ENCODE measurements around the gene PDZD7.

Gene PDZD7

GRCh38 chr10:101021692-101022251 lies 9.2 kb downstream of the PDZD7 start:
- DNase-seq (ENCODE audit: low spot score): no peak
- TF ChIP-seq CTCF (IDR thresholded peaks at IDR 0.05; ENCODE audit: extremely low read depth, missing control alignments): no peak

- TF ChIP-seq CTCF (IDR thresholded peaks at IDR 0.05; ENCODE audit: extremely low read depth, missing control alignments): no peak
- no peak for DNase-seq (ENCODE audit: low spot score)
Observed at GRCh38 chr10:101021239-101021638, 9.7 kb downstream of the PDZD7 start.

GRCh38 chr10:101020427-101021075 lies 10.4 kb downstream of the PDZD7 start:
- DNase-seq (ENCODE audit: low spot score): no peak
- TF ChIP-seq CTCF (IDR thresholded peaks at IDR 0.05; ENCODE audit: extremely low read depth, missing control alignments): no peak

GRCh38 chr10:101019440-101019703 lies 11.6 kb downstream of the PDZD7 start:
- no peak for TF ChIP-seq CTCF (IDR thresholded peaks at IDR 0.05; ENCODE audit: extremely low read depth, missing control alignments)

GRCh38 chr10:101018600-101019439 lies 12.1 kb downstream of the PDZD7 start:
- TF ChIP-seq CTCF (IDR thresholded peaks at IDR 0.05; ENCODE audit: extremely low read depth, missing control alignments): peak; percentile 67
- peak; percentile 86 for DNase-seq (ENCODE audit: low spot score)

More at GRCh38 chr10:101019440-101019703, 11.6 kb downstream of the PDZD7 start:
- DNase-seq (ENCODE audit: low spot score): no peak

- TF ChIP-seq CTCF (IDR thresholded peaks at IDR 0.05; ENCODE audit: extremely low read depth, missing control alignments): no peak
- DNase-seq (ENCODE audit: low spot score): no peak
Observed at GRCh38 chr10:101018118-101018599, 12.8 kb downstream of the PDZD7 start.

GRCh38 chr10:101016814-101017213 lies 14.1 kb downstream of the PDZD7 start:
- DNase-seq (ENCODE audit: low spot score): no peak
- no peak for TF ChIP-seq CTCF (IDR thresholded peaks at IDR 0.05; ENCODE audit: extremely low read depth, missing control alignments)

Measured in GM20000 (cell line).